GM23338 (cell line): Measurements from ENCODE around the gene NOP9.

Experiments used
- CREB1 ChIP-seq: fragments of 250-450 bp; sonication (Bioruptor Pico); IDR thresholded peaks from 2 replicates; pipeline ENCODE4 v1.5.0; 2020; ENCODE audit warnings: low read depth, mild to moderate bottlenecking, moderate library complexity
- CTCF ChIP-seq, 2 experiments: fragments of 200-600 bp in 1 of 2; sonication (generic) in 1 of 2; conservative IDR thresholded peaks; 2 replicates each; pipeline versions ENCODE4 v1.5.1 to v1.6.1; 2016 to 2017; ENCODE audit warnings: antibody characterized with exemption in 2 of 2, low read depth in 2 of 2, mild to moderate bottlenecking in 2 of 2, moderate library complexity in 1 of 2
- EZH2 ChIP-seq: fragments of 200-600 bp; sonication (generic); IDR thresholded peaks from one replicate; pipeline ENCODE4 v1.8.0; 2017; ENCODE audit warnings: antibody characterized with exemption, mild to moderate bottlenecking, low read depth; ENCODE audit not compliant: unreplicated experiment
- EZH2phosphoT487 ChIP-seq: fragments of 200-600 bp; sonication (generic); IDR thresholded peaks from one replicate; pipeline ENCODE4 v1.8.1; 2018; ENCODE audit warnings: antibody characterized with exemption; ENCODE audit not compliant: unreplicated experiment
- JUNB ChIP-seq: IDR thresholded peaks from one replicate; pipeline ENCODE4 v1.6.1; 2016; ENCODE audit warnings: antibody characterized with exemption; ENCODE audit not compliant: unreplicated experiment
- NANOG ChIP-seq: IDR thresholded peaks from 2 replicates; pipeline ENCODE4 v1.6.1; 2016; ENCODE audit warnings: antibody characterized with exemption, borderline replicate concordance
- POLR2AphosphoS5 ChIP-seq: IDR thresholded peaks from 2 replicates; pipeline ENCODE4 v1.6.1; 2016; ENCODE audit warnings: antibody characterized with exemption, low read depth
- REST ChIP-seq: IDR thresholded peaks from one replicate; pipeline ENCODE4 v1.6.1; 2018; ENCODE audit warnings: antibody characterized with exemption; ENCODE audit not compliant: unreplicated experiment
- STAT1 ChIP-seq: IDR thresholded peaks from one replicate; pipeline ENCODE4 v1.6.1; 2016; ENCODE audit warnings: antibody characterized with exemption; ENCODE audit not compliant: unreplicated experiment
- ZNF114 ChIP-seq: fragments of 250-450 bp; sonication (Bioruptor Pico); IDR thresholded peaks from 2 replicates; pipeline ENCODE4 v1.5.0; 2020; ENCODE audit warnings: mild to moderate bottlenecking, moderate library complexity
- ZNF331 ChIP-seq: fragments of 250-450 bp; sonication (Bioruptor Pico); IDR thresholded peaks from 2 replicates; pipeline ENCODE4 v1.5.0; 2020; ENCODE audit warnings: low read depth, mild to moderate bottlenecking, moderate library complexity

GRCh38 chr14:24355009-24355408, 55.4 kb downstream of the NOP9 start:
- TF ChIP-seq CTCF (conservative IDR thresholded peaks at IDR 0.05; ENCODE audit: low read depth in 2 of 2) (no peak), REST (no peak), STAT1 (no peak), POLR2AphosphoS5 (no peak), EZH2 (no peak), ZNF331 (CRISPR knock-in tag) (no peak), EZH2phosphoT487 (no peak), CREB1 (no peak), JUNB (no peak), ZNF114 (no peak), NANOG (no peak)
